HG03378 (cell line): ENCODE data around the gene RPS6KA4.
"Not testable (repeated sequence)": the region's sequence is repeated elsewhere in the genome, so short reads cannot be mapped to it uniquely, and the experiment has no call there.

Experiments
- ATAC-seq: cut with Tn5 transposase; IDR thresholded peaks from one replicate; pipeline ENCODE4 v1.9.1; 2021; ENCODE audit warnings: mild to moderate bottlenecking, moderate library complexity; ENCODE audit not compliant: unreplicated experiment

RPS6KA4 gene

GRCh38 chr11:64413417-64413816 lies 54.5 kb downstream of the RPS6KA4 start:
- ATAC-seq: no peak

GRCh38 chr11:64415286-64415685 lies 56.3 kb downstream of the RPS6KA4 start:
- no peak for ATAC-seq

GRCh38 chr11:64415996-64416728 lies 57.2 kb downstream of the RPS6KA4 start:
- ATAC-seq: no peak

GRCh38 chr11:64418233-64418632 lies 59.3 kb downstream of the RPS6KA4 start:
- ATAC-seq: not testable (repeated sequence)

GRCh38 chr11:64419257-64419790 lies 60.4 kb downstream of the RPS6KA4 start:
- ATAC-seq: no peak

GRCh38 chr11:64419818-64420485 lies 61.0 kb downstream of the RPS6KA4 start:
- ATAC-seq: no peak
